Stimulated activated CD4-positive, alpha-beta T cell treated with anti-CD3 and anti-CD28 coated beads, Interleukin-2, amount 100 ng/mL, for 24 hours (primary cell): ENCODE results near the gene RARRES1.

Experiments used
- DNase-seq, 2 donors: peaks; one replicate each; pipeline ENCODE4 v3.0.0-alpha.2; 2020

Gene RARRES1

DNA sequence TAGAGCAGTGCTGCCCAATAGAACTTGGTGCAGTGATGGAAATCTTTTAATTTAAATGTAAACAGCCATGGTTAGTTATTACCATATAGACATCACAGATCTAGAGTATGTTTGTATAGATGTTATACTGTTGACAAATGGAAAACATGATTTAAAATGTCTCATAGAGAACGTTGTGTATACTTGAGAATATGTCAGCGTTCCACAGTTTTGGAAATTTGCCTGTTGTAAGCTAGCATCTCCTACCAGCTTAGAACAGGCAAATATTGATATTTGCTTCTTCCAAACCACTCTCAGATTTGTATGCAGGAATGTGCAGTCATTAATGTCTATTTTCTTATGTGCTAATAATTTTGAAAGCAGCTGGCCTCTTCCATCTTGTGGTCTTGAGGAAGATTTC lies 51.4 kb downstream of the RARRES1 start:
- DNase-seq, result no peak

DNA sequence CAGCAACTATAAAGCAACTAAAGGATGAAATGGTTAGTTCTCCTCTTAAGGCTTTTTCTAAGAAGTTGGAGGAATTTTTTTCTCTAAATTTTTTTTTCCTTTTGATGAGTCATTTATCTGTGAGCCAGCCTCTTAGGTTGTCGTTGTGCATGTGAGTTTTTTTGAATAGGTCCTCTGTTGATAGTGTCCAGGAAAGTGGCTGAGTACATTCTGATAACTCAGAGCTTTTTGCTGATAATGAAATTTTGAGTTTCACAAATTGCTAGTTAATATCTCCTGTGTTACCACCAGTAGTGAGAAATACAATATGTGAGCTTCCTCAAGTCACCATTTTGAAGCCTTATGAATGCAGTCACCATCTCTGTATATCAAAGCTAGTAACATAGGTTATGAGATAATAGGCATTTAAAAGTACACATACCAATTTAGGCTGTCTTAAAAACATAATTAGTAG lies 52.7 kb downstream of the RARRES1 start:
- DNase-seq, result no peak

DNA sequence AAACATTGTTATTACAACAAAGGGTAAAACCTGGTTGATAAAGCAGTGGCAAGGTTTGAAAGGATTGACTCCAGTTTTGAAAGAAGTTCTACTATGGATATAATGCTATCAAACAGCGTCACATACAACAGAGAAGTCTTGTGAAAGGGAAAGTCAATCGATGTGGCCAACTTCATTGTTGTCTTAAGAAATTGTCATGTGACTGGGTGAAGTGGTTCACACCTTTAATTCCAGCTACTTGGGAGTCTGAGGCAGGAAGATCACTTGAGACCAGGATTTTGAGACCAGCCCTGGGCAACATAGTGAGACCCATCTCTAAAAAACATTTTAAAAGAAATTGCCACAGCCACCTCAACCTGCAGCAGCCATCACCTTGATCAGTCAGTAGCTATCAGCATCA lies 53.6 kb downstream of the RARRES1 start:
- DNase-seq, result no peak

DNA sequence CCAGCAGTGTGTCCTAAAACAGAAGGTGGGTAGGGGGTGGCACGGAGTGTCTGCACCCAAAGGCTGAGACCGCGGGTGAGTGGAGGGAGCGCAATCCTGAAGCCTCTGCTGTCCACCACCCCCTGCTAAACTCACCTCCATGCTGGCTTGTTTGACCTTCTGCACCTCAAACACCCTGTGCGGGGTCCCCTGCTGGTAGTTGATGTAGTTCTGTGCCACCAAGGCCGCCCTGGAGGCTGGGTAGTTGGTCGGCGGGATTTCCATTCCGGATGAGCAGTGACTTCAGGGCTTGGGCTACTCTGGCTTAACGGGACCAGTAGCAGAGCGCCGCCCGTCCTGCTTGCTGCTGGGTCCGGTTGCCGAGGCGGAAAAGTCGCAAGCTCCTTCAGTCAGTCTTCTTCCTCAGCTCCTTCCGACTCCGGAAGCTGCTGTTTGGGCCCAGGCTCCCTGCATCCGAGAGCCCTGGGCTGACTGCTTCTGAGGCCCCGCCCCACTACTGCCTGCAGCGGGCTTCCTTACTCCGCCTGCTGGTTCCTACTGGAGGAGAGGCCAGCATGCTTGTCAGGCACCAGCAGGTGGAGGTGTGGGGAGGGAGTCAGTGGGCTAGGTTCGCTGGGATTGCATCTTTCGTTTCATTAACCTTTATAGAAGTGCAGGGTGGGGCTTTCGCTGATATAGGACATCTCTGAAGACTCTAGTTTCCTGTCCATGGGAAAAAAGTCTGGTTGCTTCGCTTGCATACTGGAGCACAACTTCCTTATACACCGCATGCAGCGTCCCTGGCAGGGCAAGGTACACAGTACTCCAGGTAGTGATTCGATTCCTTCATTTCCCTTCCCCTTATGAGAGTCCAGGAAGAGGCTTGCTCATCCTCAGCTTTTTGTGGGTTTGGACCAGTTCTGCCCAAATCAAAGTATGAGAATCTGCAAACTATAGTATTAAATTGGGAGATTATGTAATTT lies 59.8 kb downstream of the RARRES1 start, which contains the start of gene LXN:
Gene LXN (minus strand): TSS at position 434 of the 962 bp plus-strand sequence. CDS start 170 bp downstream, at position 264.
- peak; percentile 76 to 81 for DNase-seq

DNA sequence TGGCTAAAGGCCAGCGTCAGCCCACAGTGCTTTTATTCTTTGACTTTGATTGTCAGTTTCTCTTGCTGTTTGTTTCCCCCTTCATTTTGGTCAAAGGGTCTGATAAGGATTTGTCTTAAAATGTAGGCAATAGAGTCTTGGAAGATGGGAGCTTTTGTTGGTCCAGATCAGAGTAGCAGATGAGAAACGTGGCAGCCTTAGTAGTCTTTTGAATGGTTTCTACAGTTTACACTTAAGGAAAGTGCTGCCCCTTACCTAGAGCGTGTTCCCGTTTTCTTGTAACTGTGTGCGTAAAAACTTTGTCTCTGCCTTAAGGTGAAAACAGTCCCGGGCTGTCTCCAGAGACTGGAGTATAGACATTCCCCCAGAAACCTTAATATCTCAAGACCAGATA lies 60.4 kb downstream of the RARRES1 start:
- no peak for DNase-seq

DNA sequence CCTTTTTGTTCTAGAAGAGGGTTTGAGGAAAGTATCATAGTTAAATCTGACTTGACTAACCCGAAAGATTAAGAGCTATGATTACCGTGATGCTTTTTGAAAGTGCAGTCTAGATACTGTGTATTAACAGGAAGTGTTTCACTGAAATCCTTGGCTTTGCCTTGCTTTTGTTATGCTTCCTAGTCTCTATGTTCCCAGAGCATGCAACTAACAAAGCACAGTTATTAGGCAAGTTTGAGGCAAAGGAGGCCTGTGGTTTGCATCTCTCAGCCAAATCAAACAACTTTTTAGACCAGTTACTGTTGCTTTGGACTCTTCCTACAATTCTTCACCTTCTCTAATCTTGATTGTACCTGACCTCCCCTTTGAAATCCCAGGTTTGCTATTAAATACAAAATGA lies 63.8 kb downstream of the RARRES1 start:
- DNase-seq, result no peak

DNA sequence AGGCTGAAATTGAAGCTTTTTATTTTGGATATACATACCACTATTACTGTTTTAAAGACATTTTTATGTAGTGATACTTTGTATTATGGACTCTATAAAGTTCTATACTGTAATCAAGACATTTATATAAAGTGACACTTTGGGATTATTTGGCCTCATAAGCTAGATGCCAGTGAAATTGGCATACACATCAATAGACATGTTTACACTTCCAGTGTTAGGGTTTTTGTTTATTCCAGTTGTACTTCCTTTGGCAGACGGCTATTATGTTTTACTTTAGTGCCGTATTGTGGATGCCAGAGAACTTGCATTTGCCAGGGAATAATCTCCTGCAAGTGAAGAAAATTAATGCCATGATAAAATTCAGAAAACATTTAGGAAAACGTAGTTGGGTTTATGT lies 65.8 kb downstream of the RARRES1 start:
- no peak for DNase-seq

DNA sequence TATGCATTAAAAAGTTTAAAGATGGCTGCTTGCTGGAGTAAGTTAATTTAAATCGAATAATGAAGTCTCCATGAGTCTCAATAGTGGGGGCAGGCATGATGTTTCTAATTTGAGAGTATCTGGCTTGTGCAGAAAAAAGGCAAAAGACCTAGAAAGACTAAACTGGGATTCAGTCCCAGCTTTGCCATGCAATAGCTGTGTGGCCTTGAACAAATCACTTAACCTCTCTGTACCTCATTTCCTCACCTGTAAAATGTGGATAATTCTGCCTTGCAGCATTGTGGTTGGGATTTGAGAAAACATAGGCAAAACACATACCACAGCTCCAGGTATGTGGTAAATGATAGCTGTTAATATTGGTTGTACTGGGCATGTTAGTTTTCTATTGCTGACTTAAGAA lies 68.4 kb downstream of the RARRES1 start:
- no peak for DNase-seq

DNA sequence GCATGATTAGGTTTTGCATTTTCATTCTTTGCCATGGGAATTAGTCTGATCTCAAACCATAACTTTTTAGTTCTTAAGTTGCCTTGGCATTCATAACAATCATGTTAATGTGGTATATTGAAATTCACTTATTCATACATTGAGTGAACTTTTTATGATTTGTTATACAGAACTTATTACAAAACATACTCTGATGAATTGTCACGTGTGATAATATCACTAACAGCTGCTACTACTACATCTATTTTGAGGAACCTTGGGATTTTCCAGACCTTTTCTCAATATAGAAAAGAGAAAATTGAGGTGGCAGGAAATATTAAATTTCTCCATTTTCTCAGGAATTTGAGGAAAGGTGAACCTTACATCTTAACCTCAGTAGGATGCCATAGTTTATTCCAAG lies 69.0 kb downstream of the RARRES1 start:
- no peak for DNase-seq

DNA sequence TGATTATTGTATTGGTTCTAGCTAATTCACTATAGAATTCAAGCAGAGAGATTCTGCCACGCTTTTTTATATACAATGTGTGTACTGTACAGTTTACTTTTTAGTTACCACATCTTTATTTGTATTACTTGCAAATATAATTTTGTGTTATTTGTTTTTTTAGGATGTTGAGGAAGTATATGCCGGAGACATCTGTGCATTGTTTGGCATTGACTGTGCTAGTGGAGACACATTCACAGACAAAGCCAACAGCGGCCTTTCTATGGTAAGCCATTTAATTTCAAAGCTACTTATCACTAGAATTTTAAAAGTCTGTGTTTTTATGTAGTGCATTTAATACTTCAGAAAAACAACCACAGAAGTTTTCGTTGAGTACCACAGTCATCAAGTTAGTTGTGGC lies 71.5 kb downstream of the RARRES1 start:
- no peak for DNase-seq

DNA sequence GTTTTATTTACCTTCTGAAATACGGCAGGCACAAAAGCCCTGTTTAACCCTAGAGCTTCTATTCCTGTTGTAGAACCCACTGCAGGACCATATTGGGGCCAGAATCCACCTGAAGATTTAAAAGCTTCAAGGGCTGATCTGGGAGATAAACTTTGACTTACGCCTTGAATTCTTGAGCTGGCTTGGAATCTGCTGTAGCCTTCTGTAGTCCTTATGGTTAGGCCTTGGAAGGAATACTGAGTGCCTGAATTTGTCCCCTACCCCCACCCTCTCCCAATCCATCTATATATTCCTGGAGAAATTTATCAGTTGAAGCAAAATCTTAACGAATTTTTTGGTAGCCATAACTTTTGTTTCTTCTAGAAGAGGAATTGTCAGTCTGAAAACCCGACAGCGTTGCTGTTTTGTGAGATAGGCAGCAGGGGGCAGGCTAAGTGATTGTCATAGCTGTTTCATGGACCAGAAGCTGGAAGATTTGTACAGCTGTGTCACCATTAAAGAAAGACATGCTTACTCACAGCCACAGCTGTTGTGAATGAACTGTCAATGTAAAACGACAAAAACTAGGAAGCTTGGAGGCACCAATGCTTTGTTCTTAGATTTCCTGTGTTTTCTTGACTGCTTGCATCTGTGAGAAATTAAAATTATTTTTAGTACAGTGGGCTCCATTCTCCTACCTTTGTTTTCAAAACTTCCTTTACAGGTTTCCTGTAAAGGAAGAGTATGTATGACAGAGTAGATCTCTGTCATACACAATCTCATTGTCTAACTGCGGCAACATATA lies 72.6 kb downstream of the RARRES1 start:
- peak; percentile 43 to 54 for DNase-seq

DNA sequence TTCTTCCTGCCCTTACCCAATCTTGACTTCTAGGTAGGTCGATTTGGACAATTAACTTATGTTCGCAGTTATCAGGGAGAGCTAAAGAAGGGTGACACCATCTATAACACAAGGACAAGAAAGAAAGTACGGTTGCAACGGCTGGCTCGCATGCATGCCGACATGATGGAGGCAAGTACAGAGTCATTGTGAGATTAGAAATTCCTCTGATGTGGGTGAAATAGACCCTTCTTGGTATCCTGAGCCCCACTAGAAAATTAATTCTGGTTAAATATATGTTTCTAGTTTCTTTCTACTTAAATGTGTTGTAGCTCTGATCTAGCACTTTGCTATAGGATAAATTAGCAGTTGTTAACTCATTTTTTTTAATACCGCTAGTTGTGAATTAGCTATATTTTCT lies 73.4 kb downstream of the RARRES1 start:
- no peak for DNase-seq

DNA sequence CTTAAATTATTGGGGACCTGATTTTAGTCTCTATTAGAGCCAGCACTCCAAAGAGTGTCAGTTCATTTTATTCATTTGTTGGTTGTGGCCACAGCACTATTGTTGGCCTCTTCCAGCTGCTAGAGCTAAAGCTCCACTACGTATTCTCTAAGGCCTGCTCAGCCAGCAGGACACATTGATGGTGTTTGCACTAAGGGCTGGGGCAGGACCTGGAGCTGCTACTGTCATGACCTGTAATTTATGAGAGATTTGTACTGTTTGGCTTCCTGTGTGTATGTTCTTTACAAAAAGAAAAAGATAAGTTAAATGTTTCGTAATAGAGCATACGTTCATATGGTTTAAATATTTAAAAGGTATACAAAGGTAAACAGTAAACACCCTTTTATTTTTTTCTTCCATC lies 79.8 kb downstream of the RARRES1 start:
- no peak for DNase-seq

DNA sequence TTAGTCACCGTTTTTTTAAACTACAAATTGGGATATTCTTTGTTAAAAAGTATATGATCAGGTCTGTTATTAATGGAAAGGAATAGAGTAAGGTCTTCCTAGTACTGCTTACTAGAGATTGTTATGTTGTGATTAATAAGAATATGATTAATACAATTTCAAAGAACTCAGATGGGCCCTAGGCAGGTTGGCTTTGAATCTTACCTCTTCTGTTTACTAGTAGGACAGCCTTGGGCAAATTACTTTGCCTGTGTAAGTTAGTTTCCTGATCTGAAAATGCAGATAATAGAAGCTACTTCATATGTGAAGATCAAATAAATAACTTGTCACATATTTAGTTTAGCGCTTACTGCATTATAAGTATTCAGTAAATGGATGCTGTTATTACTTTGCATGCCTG lies 81.1 kb downstream of the RARRES1 start:
- no peak for DNase-seq

DNA sequence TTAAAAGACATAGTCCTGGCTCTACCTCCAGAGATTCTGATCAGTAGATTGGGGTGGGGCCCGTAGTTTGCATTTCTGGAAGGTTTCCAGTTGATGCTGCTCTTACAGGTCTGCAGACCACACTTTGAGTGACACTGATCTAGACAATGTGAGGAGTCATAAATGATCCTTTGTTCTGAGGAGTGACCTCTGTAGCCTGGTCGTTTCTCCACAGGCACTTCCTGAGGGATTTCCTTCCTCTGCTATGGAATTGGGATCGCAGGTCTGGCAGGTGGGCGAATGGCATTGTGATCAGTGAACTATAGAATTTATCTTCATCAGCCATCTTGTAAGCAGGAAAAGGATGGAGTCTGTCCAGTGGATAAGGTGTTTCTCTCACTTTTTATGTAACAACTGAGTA lies 82.5 kb downstream of the RARRES1 start:
- DNase-seq, result no peak
